MM.1S (cell line): ENCODE measurements around the gene DCAF8L2.

Experiments used
- DNase-seq: peaks from one replicate; pipeline ENCODE4 v3.0.0-alpha.2; 2015
- H2AFZ ChIP-seq: fragments of 300-600 bp; sonication (generic); 2 replicates; pipeline ENCODE4 v1.6.0; 2016; ENCODE audit warnings: antibody characterized with exemption, low read length
- H3F3A ChIP-seq: fragments of 300-600 bp; sonication (generic); 2 replicates; pipeline ENCODE4 v1.6.1; 2016; ENCODE audit warnings: mild to moderate bottlenecking, antibody characterized with exemption, low read length, moderate library complexity, mixed read lengths; ENCODE audit not compliant: insufficient read depth
- H3K27ac ChIP-seq: fragments of 300-600 bp; sonication (generic); 2 replicates; pipeline ENCODE4 v1.5.1; 2016; ENCODE audit warnings: mild to moderate bottlenecking, low read length
- H3K27me3 ChIP-seq: fragments of 300-600 bp; sonication (generic); replicated peaks from 2 replicates; pipeline ENCODE4 v1.6.0; 2016; ENCODE audit warnings: low read length; ENCODE audit not compliant: insufficient read depth
- H3K36me3 ChIP-seq: fragments of 300-600 bp; sonication (generic); replicated peaks from 2 replicates; pipeline ENCODE4 v1.6.1; 2016; ENCODE audit warnings: mild to moderate bottlenecking, low read length, mixed read lengths; ENCODE audit not compliant: insufficient read depth
- H3K4me1 ChIP-seq: fragments of 300-600 bp; sonication (generic); 2 replicates; pipeline ENCODE4 v1.6.1; 2016; ENCODE audit warnings: low read length, mixed read lengths
- H3K4me2 ChIP-seq: fragments of 300-600 bp; sonication (generic); 2 replicates; pipeline ENCODE4 v1.6.0; 2016; ENCODE audit warnings: low read depth, low read length
- H3K4me3 ChIP-seq: fragments of 300-600 bp; sonication (generic); 2 replicates; pipeline ENCODE4 v1.5.1; 2016; ENCODE audit warnings: low read length, mixed read lengths
- H3K79me2 ChIP-seq: fragments of 300-600 bp; sonication (generic); 2 replicates; pipeline ENCODE4 v1.6.1; 2016; ENCODE audit warnings: mixed run types, low read length, mixed read lengths
- H3K9ac ChIP-seq: fragments of 300-600 bp; sonication (generic); 2 replicates; pipeline ENCODE4 v1.6.1; 2016; ENCODE audit warnings: low read length, mixed read lengths
- H3K9me2 ChIP-seq: fragments of 300-600 bp; sonication (generic); replicated peaks from 2 replicates; pipeline ENCODE4 v1.6.1; 2016; ENCODE audit warnings: mild to moderate bottlenecking, low read length, mixed read lengths; ENCODE audit not compliant: insufficient read depth
- H3K9me3 ChIP-seq: fragments of 300-600 bp; sonication (generic); replicated peaks from 2 replicates; pipeline ENCODE4 v1.6.1; 2016; ENCODE audit warnings: mild to moderate bottlenecking, low read length, mixed read lengths; ENCODE audit not compliant: insufficient read depth
- H4K20me1 ChIP-seq: fragments of 300-600 bp; sonication (generic); 2 replicates; pipeline ENCODE4 v1.6.1; 2016; ENCODE audit warnings: mild to moderate bottlenecking, low read length, moderate library complexity, mixed read lengths; ENCODE audit not compliant: insufficient read depth
- EZH2 ChIP-seq: fragments of 300-600 bp; sonication (generic); optimal IDR thresholded peaks from 2 replicates; pipeline ENCODE3; 2017; ENCODE audit warnings: low read depth, mild to moderate bottlenecking, antibody characterized with exemption, low read length, mixed read lengths
- EZH2phosphoT487 ChIP-seq: fragments of 300-600 bp; sonication (generic); IDR thresholded peaks from 2 replicates; pipeline ENCODE4 v1.6.1; 2018; ENCODE audit warnings: antibody characterized with exemption, low read length
- TF ChIP-seq, protein P1 (sequence below): fragments of 300-600 bp; sonication (generic); IDR thresholded peaks from 2 replicates; pipeline ENCODE4 v1.5.1; 2016; ENCODE audit warnings: antibody characterized with exemption, low read length, mixed read lengths

DCAF8L2 gene

DNA sequence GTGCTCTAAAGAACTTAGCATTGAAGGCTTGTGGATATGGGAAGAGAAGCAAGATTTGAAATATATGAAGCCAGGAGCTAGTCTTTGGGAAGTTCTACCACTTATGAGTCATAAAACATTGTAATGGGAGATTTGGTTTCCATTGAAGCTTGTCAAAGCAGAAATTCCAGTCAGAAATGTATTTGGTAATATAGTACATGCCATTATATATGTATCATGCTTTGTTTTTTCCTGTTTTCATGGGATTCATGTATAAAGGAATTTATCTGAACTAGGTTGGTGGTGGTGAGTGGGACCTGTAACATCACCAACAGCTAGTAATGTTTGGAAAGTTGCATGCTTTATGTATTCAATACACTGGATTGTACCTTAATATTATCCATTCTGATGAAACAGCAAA lies 14.6 kb upstream of the DCAF8L2 start:
- Histone ChIP-seq H3K9me2 (no peaks in the 10 kb centered on the region), H3K4me3 (no peak overlapping the region), H3F3A (no peaks in the 10 kb centered on the region), H3K9me3 (no peaks in the 10 kb centered on the region), H2AFZ (no peak overlapping the region), H3K79me2 (no peaks in the 10 kb centered on the region), H3K27ac (no peak overlapping the region), H3K27me3 (no peaks in the 10 kb centered on the region), H3K4me1 (no peaks in the 10 kb centered on the region), H3K4me2 (no peak overlapping the region), H3K9ac (no peak overlapping the region), H4K20me1 (no peaks in the 10 kb centered on the region), H3K36me3 (no peaks in the 10 kb centered on the region)
- no peak for DNase-seq
- TF ChIP-seq EZH2phosphoT487 = no peak
- no peak for TF ChIP-seq EZH2
- TF ChIP-seq, protein P1, sequence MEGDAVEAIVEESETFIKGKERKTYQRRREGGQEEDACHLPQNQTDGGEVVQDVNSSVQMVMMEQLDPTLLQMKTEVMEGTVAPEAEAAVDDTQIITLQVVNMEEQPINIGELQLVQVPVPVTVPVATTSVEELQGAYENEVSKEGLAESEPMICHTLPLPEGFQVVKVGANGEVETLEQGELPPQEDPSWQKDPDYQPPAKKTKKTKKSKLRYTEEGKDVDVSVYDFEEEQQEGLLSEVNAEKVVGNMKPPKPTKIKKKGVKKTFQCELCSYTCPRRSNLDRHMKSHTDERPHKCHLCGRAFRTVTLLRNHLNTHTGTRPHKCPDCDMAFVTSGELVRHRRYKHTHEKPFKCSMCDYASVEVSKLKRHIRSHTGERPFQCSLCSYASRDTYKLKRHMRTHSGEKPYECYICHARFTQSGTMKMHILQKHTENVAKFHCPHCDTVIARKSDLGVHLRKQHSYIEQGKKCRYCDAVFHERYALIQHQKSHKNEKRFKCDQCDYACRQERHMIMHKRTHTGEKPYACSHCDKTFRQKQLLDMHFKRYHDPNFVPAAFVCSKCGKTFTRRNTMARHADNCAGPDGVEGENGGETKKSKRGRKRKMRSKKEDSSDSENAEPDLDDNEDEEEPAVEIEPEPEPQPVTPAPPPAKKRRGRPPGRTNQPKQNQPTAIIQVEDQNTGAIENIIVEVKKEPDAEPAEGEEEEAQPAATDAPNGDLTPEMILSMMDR = no peak

DNA sequence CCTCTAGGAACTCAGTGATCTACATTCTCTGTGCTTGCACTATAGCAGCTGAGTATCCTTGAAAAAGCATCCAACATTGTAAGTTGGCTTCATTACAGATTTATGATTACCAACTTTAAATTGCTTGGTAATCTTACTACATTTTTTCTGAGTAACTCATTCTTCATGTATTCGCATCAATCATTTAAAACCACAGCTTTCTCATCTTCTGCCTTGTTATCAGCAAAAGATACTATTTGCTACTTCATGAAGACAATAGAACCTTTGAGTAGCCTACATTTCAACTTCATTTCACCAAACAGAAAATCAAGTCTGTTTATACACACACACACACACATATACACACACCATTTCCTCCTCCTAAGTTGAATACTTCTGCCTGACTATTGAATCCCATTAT lies 6.2 kb upstream of the DCAF8L2 start:
- Histone ChIP-seq H4K20me1 (no peaks in the 10 kb centered on the region), H3K4me3 (no peak overlapping the region), H3F3A (no peaks in the 10 kb centered on the region), H3K9me2 (no peaks in the 10 kb centered on the region), H3K27me3 (no peaks in the 10 kb centered on the region), H3K79me2 (no peaks in the 10 kb centered on the region), H3K9ac (no peak overlapping the region), H3K36me3 (no peaks in the 10 kb centered on the region), H3K4me1 (no peaks in the 10 kb centered on the region), H3K27ac (no peak overlapping the region), H2AFZ (no peak overlapping the region), H3K9me3 (no peaks in the 10 kb centered on the region), H3K4me2 (no peak overlapping the region)
- no peak for DNase-seq
- TF ChIP-seq, protein P1 = no peak
- no peak for TF ChIP-seq EZH2phosphoT487

DNA sequence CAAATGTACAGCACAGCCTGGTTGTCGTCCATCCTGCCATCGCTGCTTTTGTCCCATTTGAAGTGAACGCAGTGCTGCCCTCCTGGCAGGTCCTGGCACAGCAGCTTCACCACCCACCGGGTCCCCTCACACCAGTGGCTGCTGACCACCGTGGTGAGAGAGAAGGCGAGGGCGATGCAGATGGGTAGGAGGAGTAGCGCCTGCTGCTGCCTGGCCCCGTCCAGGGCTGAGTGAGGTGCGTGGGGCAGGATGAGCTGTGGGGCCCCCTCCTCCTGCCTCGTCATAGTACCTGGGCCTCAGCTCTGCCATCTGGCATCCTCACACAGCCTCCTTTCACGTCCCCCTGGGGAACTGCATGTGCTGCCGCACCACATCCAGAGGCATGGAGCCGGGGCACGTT lies 1.8 kb downstream of the DCAF8L2 start:
- Histone ChIP-seq H3K9ac (no peak overlapping the region), H3K4me3 (no peak overlapping the region), H3K36me3 (no peaks in the 10 kb centered on the region), H3K9me2 (no peaks in the 10 kb centered on the region), H3K27me3 (no peaks in the 10 kb centered on the region), H3K79me2 (no peaks in the 10 kb centered on the region), H3F3A (no peaks in the 10 kb centered on the region), H2AFZ (no peak overlapping the region), H3K9me3 (no peaks in the 10 kb centered on the region), H3K27ac (no peak overlapping the region), H4K20me1 (no peaks in the 10 kb centered on the region), H3K4me2 (no peak overlapping the region), H3K4me1 (no peaks in the 10 kb centered on the region)
- TF ChIP-seq, protein P1 = no peak
- TF ChIP-seq EZH2phosphoT487 (no peak), EZH2 (no peak)
- DNase-seq = no peak
